GM19324 (cell line): ENCODE measurements around the gene SCN10A.

Source experiments
- ATAC-seq: cut with Tn5 transposase; IDR thresholded peaks from one replicate; pipeline ENCODE4 v1.9.1; 2021; ENCODE audit warnings: mild to moderate bottlenecking, moderate library complexity; ENCODE audit not compliant: unreplicated experiment, low FRiP score

Gene SCN10A

GRCh38 chr3:38782148-38782547, 33.9 kb downstream of the SCN10A start:
- ATAC-seq: no peak

GRCh38 chr3:38773528-38773927, 42.5 kb downstream of the SCN10A start:
- no peak for ATAC-seq

GRCh38 chr3:38763569-38763968, 52.4 kb downstream of the SCN10A start:
- no peak for ATAC-seq

- ATAC-seq: no peak
Observed at GRCh38 chr3:38758557-38758956, 57.5 kb downstream of the SCN10A start.

GRCh38 chr3:38757721-38758120, 58.3 kb downstream of the SCN10A start:
- ATAC-seq: no peak

- ATAC-seq: no peak
Observed at GRCh38 chr3:38756892-38757291, 59.1 kb downstream of the SCN10A start.

- ATAC-seq: no peak
Observed at GRCh38 chr3:38755130-38755529, 60.9 kb downstream of the SCN10A start.

- ATAC-seq: no peak
Observed at GRCh38 chr3:38746641-38747040, 69.4 kb downstream of the SCN10A start.

GRCh38 chr3:38743043-38743442, 73.0 kb downstream of the SCN10A start:
- ATAC-seq: no peak

- no peak for ATAC-seq
Observed at GRCh38 chr3:38742550-38742949, 73.5 kb downstream of the SCN10A start.

GRCh38 chr3:38740537-38740936, 75.5 kb downstream of the SCN10A start:
- no peak for ATAC-seq

GRCh38 chr3:38739931-38740330, 76.1 kb downstream of the SCN10A start:
- no peak for ATAC-seq

- no peak for ATAC-seq
Observed at GRCh38 chr3:38739396-38739689, 76.7 kb downstream of the SCN10A start.

- no peak for ATAC-seq
Observed at GRCh38 chr3:38738630-38739395, 77.2 kb downstream of the SCN10A start.

GRCh38 chr3:38731522-38731921, 84.5 kb downstream of the SCN10A start:
- ATAC-seq: no peak

GRCh38 chr3:38730281-38730680, 85.7 kb downstream of the SCN10A start:
- no peak for ATAC-seq

- no peak for ATAC-seq
Observed at GRCh38 chr3:38728008-38728407, 88.0 kb downstream of the SCN10A start.

- ATAC-seq: no peak
Observed at GRCh38 chr3:38726751-38727150, 89.3 kb downstream of the SCN10A start.

- ATAC-seq: no peak
Observed at GRCh38 chr3:38725726-38726419, 90.1 kb downstream of the SCN10A start.

- no peak for ATAC-seq
Observed at GRCh38 chr3:38724392-38724736, 91.7 kb downstream of the SCN10A start.

GRCh38 chr3:38723569-38724391, 92.2 kb downstream of the SCN10A start:
- no peak for ATAC-seq
